NCI-H526 treated with DMSO at 0.1 percent for 48 hours (cell line): ENCODE results near the gene CATSPER1.
A peak's percentile ranks its signal among the peaks of the same experiment; 100 is the strongest.
"Not testable (repeated sequence)": the region's sequence is repeated elsewhere in the genome, so short reads cannot be mapped to it uniquely, and the experiment has no call there.

Experiments used
- DNase-seq: peaks from one replicate; lab custom pipeline; 2025; lab: John Stamatoyannopoulos, UW

CATSPER1 gene

GRCh38 chr11:66051766-66052663, 25.7 kb upstream of the CATSPER1 start, which contains the start of gene SF3B2:
TSS of gene SF3B2 (plus strand) at chr11:66052364. CDS start at chr11:66052385, 21 bp downstream.
- peak; percentile 98 for DNase-seq

GRCh38 chr11:66051371-66051765, 25.1 kb upstream of the CATSPER1 start:
- DNase-seq = no peak

GRCh38 chr11:66050581-66051231, 24.4 kb upstream of the CATSPER1 start:
- DNase-seq = no peak

GRCh38 chr11:66048547-66049323, 22.5 kb upstream of the CATSPER1 start, which contains the start of gene GAL3ST3:
TSS of gene GAL3ST3 (minus strand) at chr11:66049161. CDS start at chr11:66045415, 3,746 bp downstream.
- DNase-seq = no peak

- no peak for DNase-seq
Observed at GRCh38 chr11:66047541-66048365, 21.5 kb upstream of the CATSPER1 start.

GRCh38 chr11:66046901-66047300, 20.6 kb upstream of the CATSPER1 start:
- DNase-seq = no peak

- peak; percentile 63 for DNase-seq
Observed at GRCh38 chr11:66045177-66045639, 18.9 kb upstream of the CATSPER1 start.

- no peak for DNase-seq
Observed at GRCh38 chr11:66044757-66045156, 18.5 kb upstream of the CATSPER1 start.

- DNase-seq = no peak
Observed at GRCh38 chr11:66042996-66043906, 17.0 kb upstream of the CATSPER1 start.

- no peak for DNase-seq
Observed at GRCh38 chr11:66042227-66042995, 16.1 kb upstream of the CATSPER1 start.

- DNase-seq = no peak
Observed at GRCh38 chr11:66039765-66040164, 13.5 kb upstream of the CATSPER1 start.

GRCh38 chr11:66037327-66037726, 11.0 kb upstream of the CATSPER1 start:
- DNase-seq = no peak

GRCh38 chr11:66036334-66036710, 10.0 kb upstream of the CATSPER1 start:
- DNase-seq = no peak

- DNase-seq = no peak
Observed at GRCh38 chr11:66035653-66036333, 9.5 kb upstream of the CATSPER1 start.

- no peak for DNase-seq
Observed at GRCh38 chr11:66032957-66033735, 6.9 kb upstream of the CATSPER1 start.

- DNase-seq = not testable (repeated sequence)
Observed at GRCh38 chr11:66023186-66023440, 3.2 kb downstream of the CATSPER1 start.

GRCh38 chr11:66022401-66023185, 3.7 kb downstream of the CATSPER1 start:
- DNase-seq = no peak
